Osteoblast (primary cell): Measurements from ENCODE around the gene RGS14. TPM values are rescaled to one million over a fixed set of nuclear protein-coding genes. Genes with fewer than 3 reads are reported as not detected.

Source experiments
- DNase-seq: peaks from one replicate; pipeline ENCODE4 v3.0.0; 2011; ENCODE audit warnings: low spot score, mixed read lengths; ENCODE audit not compliant: insufficient read length; ENCODE audit errors: missing footprints
- H2AFZ ChIP-seq: 2 replicates; pipeline ENCODE4 v1.6.0; 2011; ENCODE audit warnings: mild to moderate bottlenecking, low read length
- H3K27ac ChIP-seq: 2 replicates; pipeline ENCODE4 v1.5.1; 2011; ENCODE audit warnings: mild to moderate bottlenecking, low read depth, low read length, moderate library complexity
- H3K27me3 ChIP-seq: 2 replicates; pipeline ENCODE4 v1.6.0; 2012; ENCODE audit warnings: mild to moderate bottlenecking, control low read depth, inconsistent platforms, low read length, moderate library complexity; ENCODE audit not compliant: insufficient read depth
- H3K36me3 ChIP-seq: 2 replicates; pipeline ENCODE4 v1.5.1; 2011; ENCODE audit warnings: mild to moderate bottlenecking, low read length, control low read depth, moderate library complexity; ENCODE audit not compliant: insufficient read depth
- H3K4me1 ChIP-seq: 2 replicates; pipeline ENCODE4 v1.5.1; 2011; ENCODE audit warnings: mild to moderate bottlenecking, low read length, control low read depth, moderate library complexity; ENCODE audit not compliant: insufficient read depth
- H3K4me2 ChIP-seq: 2 replicates; pipeline ENCODE4 v1.6.0; 2011; ENCODE audit warnings: mild to moderate bottlenecking, low read length; ENCODE audit not compliant: insufficient read depth
- H3K4me3 ChIP-seq: fragments of 200-600 bp; sonication (generic); 3 replicates; pipeline ENCODE4 v1.5.1; 2012; ENCODE audit warnings: mild to moderate bottlenecking, low read length, inconsistent platforms; ENCODE audit not compliant: insufficient read depth
- H3K79me2 ChIP-seq: 2 replicates; pipeline ENCODE4 v1.6.0; 2012; ENCODE audit warnings: mild to moderate bottlenecking, low read length, control low read depth, inconsistent platforms; ENCODE audit not compliant: insufficient read depth
- H3K9me3 ChIP-seq: 2 replicates; pipeline ENCODE4 v1.5.1; 2011; ENCODE audit warnings: low read depth, low read length, control low read depth
- H4K20me1 ChIP-seq: 2 replicates; pipeline ENCODE4 v1.6.0; 2012; ENCODE audit warnings: mild to moderate bottlenecking, low read length, control low read depth; ENCODE audit not compliant: insufficient read depth
- total RNA-seq: library from RNA; depleted of rRNA; stranded (reverse); fragments of >200 nt; gene quantifications from 2 replicates; pipeline ENCODE4 v1.2.3, GENCODE V29; 2012
- TF ChIP-seq, protein P1 (sequence below): IDR thresholded peaks from 2 replicates; pipeline ENCODE4 v1.5.1; 2011; ENCODE audit warnings: mild to moderate bottlenecking, low read depth, low read length, moderate library complexity; ENCODE audit errors: extremely low read depth

Gene RGS14
- total RNA-seq, 1 donor: 9.4 TPM

- H3K4me2 ChIP-seq: peak overlapping the region; percentile 95
- peak overlapping the region; percentile 69 for H3K27ac ChIP-seq
- peak; percentile 54 for DNase-seq
- no peaks in the 10 kb centered on the region for H3K9me3 ChIP-seq
- peaks cover 27% of the 10 kb centered on the region for H4K20me1 ChIP-seq
- peak overlapping the region; percentile 80 for H3K4me3 ChIP-seq
- H3K4me1 ChIP-seq: peaks cover 29% of the 10 kb centered on the region
- peaks cover 19% of the 10 kb centered on the region for H3K79me2 ChIP-seq
- TF ChIP-seq, protein P1, sequence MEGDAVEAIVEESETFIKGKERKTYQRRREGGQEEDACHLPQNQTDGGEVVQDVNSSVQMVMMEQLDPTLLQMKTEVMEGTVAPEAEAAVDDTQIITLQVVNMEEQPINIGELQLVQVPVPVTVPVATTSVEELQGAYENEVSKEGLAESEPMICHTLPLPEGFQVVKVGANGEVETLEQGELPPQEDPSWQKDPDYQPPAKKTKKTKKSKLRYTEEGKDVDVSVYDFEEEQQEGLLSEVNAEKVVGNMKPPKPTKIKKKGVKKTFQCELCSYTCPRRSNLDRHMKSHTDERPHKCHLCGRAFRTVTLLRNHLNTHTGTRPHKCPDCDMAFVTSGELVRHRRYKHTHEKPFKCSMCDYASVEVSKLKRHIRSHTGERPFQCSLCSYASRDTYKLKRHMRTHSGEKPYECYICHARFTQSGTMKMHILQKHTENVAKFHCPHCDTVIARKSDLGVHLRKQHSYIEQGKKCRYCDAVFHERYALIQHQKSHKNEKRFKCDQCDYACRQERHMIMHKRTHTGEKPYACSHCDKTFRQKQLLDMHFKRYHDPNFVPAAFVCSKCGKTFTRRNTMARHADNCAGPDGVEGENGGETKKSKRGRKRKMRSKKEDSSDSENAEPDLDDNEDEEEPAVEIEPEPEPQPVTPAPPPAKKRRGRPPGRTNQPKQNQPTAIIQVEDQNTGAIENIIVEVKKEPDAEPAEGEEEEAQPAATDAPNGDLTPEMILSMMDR: no peak
- H3K27me3 ChIP-seq: no peaks in the 10 kb centered on the region
- H3K36me3 ChIP-seq: peaks cover 8% of the 10 kb centered on the region
- H2AFZ ChIP-seq: no peak overlapping the region
Observed at GRCh38 chr5:177312649-177313181, 45.0 kb upstream of the RGS14 start.

GRCh38 chr5:177313561-177314259 lies 44.0 kb upstream of the RGS14 start:
- peak; percentile 41 for DNase-seq
- H3K9me3 ChIP-seq: no peaks in the 10 kb centered on the region
- H2AFZ ChIP-seq: no peak overlapping the region
- no peak overlapping the region for H3K4me2 ChIP-seq
- peaks cover 31% of the 10 kb centered on the region for H4K20me1 ChIP-seq
- no peaks in the 10 kb centered on the region for H3K27me3 ChIP-seq
- H3K4me3 ChIP-seq: no peak overlapping the region
- H3K36me3 ChIP-seq: peaks cover 8% of the 10 kb centered on the region
- H3K79me2 ChIP-seq: peaks cover 19% of the 10 kb centered on the region
- H3K4me1 ChIP-seq: peaks cover 29% of the 10 kb centered on the region
- no peak overlapping the region for H3K27ac ChIP-seq
- TF ChIP-seq, protein P1: no peak

DNA sequence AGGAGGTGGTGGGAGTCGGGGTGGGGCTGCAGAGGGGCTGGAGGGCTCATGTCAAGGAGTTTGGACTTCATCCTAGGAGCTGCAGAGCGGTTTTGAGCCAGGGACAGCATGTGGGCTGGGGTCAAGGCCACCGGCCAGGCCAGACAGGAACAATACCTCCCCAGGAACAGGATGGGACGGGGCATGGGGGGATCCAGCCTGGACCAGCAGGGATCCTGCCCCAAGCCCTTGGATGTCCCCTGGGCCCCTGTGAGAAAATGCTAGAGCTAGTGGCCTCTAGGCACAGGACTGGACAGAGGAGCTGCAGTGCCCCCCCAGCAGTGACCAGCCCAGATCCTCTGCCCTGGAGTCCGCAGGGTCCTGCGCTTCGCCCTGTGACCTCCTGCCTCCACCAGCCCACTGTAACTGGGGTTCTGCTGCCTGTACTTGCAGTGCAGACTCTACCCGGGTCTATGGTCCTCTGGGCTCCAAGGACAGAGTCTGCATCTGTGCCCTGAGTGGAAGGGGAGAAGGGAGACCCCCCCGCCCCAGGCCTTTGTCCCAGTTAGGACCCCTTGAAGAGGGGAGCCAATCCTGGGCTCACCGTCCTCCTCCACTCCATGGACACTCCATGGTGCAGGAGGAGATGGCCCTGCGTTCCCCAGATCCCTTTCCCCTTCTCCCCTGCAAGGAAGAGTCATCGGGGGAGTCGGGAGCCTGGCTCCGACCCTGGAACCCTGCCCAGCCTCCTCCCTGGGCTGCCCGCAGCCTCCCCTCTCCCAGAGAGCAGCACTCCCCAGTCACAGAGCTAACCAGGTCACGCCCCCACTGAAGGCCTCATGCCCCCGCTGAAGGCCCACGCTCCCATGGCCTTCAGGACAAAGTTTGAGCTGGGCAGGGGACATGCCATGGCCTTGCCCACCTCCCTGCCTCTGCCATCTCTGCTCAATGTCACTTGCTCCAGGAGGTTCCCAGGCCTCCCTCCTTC lies 43.1 kb upstream of the RGS14 start:
- peak; percentile 53 for DNase-seq
- H3K27ac ChIP-seq: no peak overlapping the region
- TF ChIP-seq, protein P1: no peak
- H4K20me1 ChIP-seq: peaks cover 31% of the 10 kb centered on the region
- peaks cover under 1% of the 10 kb centered on the region for H3K36me3 ChIP-seq
- H3K79me2 ChIP-seq: peaks cover 14% of the 10 kb centered on the region
- H3K9me3 ChIP-seq: no peaks in the 10 kb centered on the region
- no peak overlapping the region for H3K4me3 ChIP-seq
- H3K4me2 ChIP-seq: no peak overlapping the region
- no peak overlapping the region for H2AFZ ChIP-seq
- peaks cover 26% of the 10 kb centered on the region for H3K4me1 ChIP-seq
- no peaks in the 10 kb centered on the region for H3K27me3 ChIP-seq
